ENCODE data around the gene LRRC40.

LRRC40 gene

DNA sequence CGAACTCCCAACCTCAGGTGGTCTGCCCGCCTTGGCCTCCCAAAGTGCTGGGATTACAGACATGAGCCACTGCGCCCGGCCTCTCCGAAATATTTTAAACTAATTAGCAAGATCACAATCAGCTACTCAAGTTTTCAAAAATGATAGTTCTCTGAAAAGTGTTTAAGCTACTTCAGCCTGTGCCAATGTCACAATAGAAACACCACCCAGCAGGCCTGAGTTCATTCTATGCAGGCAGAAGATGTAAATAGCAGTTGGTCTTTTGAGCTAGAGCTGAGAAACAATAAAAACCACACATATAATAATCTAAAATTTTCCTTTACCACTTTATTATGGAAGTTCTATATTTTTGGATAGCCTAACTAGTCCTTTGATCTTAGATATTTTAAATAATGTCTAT is 96.1 kb downstream of the LRRC40 start:
- no peak for DNase-seq

DNA sequence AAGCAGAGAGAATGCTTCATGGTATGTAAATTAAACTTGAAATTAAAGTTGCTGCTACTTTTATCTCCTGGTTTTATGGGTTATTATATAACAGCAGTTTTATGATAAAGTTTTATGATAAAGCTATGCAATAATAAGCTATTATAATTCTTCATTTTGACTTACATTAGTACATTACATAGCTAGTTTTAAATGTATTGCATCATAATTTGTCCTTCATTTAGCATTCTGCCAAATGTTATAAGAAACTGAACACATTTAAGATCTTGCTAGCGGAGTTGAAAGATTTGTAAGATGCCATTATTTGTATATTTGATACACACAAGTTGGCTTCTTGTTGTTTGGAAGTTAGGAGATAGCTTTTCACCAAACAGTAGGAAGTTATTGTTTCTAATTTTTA is 101.6 kb downstream of the LRRC40 start:
- DNase-seq: no peak

DNA sequence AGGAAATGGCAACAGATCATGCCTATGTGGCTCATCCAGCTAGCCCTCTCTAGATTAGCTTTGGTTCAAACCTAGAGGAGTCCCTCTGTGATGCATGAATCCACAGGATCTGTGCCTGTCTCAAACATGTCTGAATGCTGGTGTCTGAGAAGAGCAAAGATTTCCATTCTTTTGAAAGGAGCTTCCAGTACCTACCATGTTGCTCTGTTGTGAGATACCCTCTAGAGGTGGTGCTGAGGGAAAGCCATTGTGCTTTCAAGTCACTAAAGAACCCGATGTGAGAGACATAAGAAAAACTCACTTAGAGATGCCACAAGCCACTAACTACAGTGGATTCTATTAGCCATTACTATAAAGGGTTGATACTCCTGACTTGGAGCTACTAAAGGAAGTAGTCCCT is 103.6 kb downstream of the LRRC40 start:
- DNase-seq: no peak

DNA sequence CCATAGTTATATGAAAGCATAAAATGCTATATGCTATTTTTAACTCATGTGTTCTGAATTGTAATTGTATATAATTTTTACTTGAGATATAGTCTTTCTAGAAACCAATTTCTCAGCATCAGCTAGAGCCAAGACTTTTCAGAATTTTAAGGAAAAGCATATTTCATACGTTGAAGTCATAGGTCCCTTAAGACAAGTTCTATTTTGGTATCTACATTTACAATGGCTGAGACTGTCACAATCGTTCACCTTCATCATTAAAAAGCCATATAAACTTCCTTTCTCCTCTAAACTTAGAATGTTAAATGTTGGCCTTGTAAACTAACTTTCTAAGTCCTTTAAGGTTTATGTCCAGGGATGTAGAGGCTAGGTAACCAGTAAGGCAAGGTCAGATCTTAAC is 104.1 kb downstream of the LRRC40 start:
- DNase-seq: no peak

All from NCI-H524 (cell line).